Stimulated activated CD4-positive, alpha-beta T cell treated with anti-CD3 and anti-CD28 coated beads, Interleukin-4, amount 100 ng/mL, for 48 hours (primary cell): ENCODE data around the gene GPATCH2.
A peak's percentile ranks its signal among the peaks of the same experiment; 100 is the strongest.
"Not testable (repeated sequence)": the region's sequence is repeated elsewhere in the genome, so short reads cannot be mapped to it uniquely, and the experiment has no call there.

Source experiments
- DNase-seq, 2 donors: peaks; one replicate each; pipeline ENCODE4 v3.0.0-alpha.2; 2020; ENCODE audit warnings: low read depth in 2 of 2

The GPATCH2 gene

GRCh38 chr1:217525773-217526490 lies 105.0 kb downstream of the GPATCH2 start:
- no peak for DNase-seq

GRCh38 chr1:217524787-217525520 lies 105.9 kb downstream of the GPATCH2 start:
- no peak for DNase-seq

GRCh38 chr1:217523921-217524320 lies 107.0 kb downstream of the GPATCH2 start:
- DNase-seq: not testable (repeated sequence)

GRCh38 chr1:217522277-217522676 lies 108.6 kb downstream of the GPATCH2 start:
- no peak for DNase-seq

- no peak for DNase-seq
Observed at GRCh38 chr1:217521317-217521716, 109.6 kb downstream of the GPATCH2 start.

GRCh38 chr1:217506878-217507277 lies 124.0 kb downstream of the GPATCH2 start:
- DNase-seq: no peak

- no peak for DNase-seq
Observed at GRCh38 chr1:217498209-217498608, 132.7 kb downstream of the GPATCH2 start.

GRCh38 chr1:217495249-217495648 lies 135.6 kb downstream of the GPATCH2 start:
- DNase-seq: no peak

- DNase-seq: no peak
Observed at GRCh38 chr1:217494767-217495166, 136.1 kb downstream of the GPATCH2 start.

GRCh38 chr1:217493290-217493689 lies 137.6 kb downstream of the GPATCH2 start:
- no peak for DNase-seq

GRCh38 chr1:217484871-217485270 lies 146.0 kb downstream of the GPATCH2 start:
- no peak for DNase-seq

- DNase-seq: peak; percentile 34 to 56
Observed at GRCh38 chr1:217482356-217483102, 148.4 kb downstream of the GPATCH2 start.

- DNase-seq: no peak
Observed at GRCh38 chr1:217478450-217478849, 152.4 kb downstream of the GPATCH2 start.

GRCh38 chr1:217472915-217473314 lies 158.0 kb downstream of the GPATCH2 start:
- DNase-seq: no peak

- DNase-seq: no peak
Observed at GRCh38 chr1:217471403-217471802, 159.5 kb downstream of the GPATCH2 start.

GRCh38 chr1:217469983-217470382 lies 160.9 kb downstream of the GPATCH2 start:
- DNase-seq: no peak

- no peak for DNase-seq
Observed at GRCh38 chr1:217465102-217465501, 165.8 kb downstream of the GPATCH2 start.

GRCh38 chr1:217462666-217463065 lies 168.2 kb downstream of the GPATCH2 start:
- no peak for DNase-seq

GRCh38 chr1:217462159-217462558 lies 168.7 kb downstream of the GPATCH2 start:
- DNase-seq: no peak

GRCh38 chr1:217457016-217457415 lies 173.9 kb downstream of the GPATCH2 start:
- DNase-seq: no peak

- DNase-seq: no peak
Observed at GRCh38 chr1:217456261-217456660, 174.6 kb downstream of the GPATCH2 start.

- no peak for DNase-seq
Observed at GRCh38 chr1:217453816-217454215, 177.1 kb downstream of the GPATCH2 start.

- no peak for DNase-seq
Observed at GRCh38 chr1:217449370-217449769, 181.5 kb downstream of the GPATCH2 start.
